GM19043 (cell line): ENCODE measurements around the gene PDE4D.

Experiments
- ATAC-seq: cut with Tn5 transposase; IDR thresholded peaks from one replicate; pipeline ENCODE4 v1.9.1; 2021; ENCODE audit warnings: low read depth; ENCODE audit not compliant: unreplicated experiment

PDE4D gene

GRCh38 chr5:59893429-59894227 is at the start of gene PDE4D:
Gene PDE4D (minus strand): TSS chr5:59893726.
- no peak for ATAC-seq

- ATAC-seq: no peak
Observed at GRCh38 chr5:59937633-59938032, 44.1 kb upstream of the PDE4D start.

DNA sequence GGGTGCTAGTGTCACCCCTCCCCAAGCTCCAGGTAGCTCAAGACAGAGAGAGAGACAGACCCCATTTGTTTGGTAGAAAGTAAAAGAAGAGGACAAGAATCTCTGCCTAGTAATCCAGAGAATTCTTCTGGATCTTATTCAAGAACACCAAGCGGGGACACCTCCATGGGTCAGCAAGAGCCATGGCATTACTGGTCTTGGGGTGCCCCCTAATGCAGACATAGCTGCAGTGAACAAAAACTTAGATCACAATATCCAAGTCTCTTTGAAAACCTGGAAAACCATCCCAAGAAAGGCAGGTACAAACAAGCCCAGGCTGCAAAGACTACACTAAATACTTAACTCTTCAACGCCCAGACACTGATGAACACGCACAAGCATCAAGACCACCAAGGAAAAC is 29.9 kb upstream of the PDE4D start:
- no peak for ATAC-seq

DNA sequence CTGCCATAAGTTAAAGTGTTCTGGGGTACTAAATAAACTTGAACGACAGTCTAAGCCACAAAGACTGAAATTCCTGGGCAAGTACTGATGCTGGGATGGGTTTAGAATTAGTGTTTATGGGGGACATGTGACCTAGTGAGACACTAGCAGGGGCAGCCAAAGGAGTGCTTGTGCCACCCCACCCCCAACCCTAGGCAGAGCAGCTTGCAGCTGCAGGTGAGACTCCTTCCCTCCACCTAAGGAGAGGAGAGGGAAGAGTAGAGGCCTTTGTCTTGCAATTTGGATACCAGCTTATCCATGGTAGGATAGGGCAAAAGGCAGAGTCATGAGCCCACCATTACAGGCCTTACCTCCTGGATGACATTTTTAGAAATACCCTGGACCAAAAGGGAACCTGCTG is 28.7 kb upstream of the PDE4D start:
- no peak for ATAC-seq

DNA sequence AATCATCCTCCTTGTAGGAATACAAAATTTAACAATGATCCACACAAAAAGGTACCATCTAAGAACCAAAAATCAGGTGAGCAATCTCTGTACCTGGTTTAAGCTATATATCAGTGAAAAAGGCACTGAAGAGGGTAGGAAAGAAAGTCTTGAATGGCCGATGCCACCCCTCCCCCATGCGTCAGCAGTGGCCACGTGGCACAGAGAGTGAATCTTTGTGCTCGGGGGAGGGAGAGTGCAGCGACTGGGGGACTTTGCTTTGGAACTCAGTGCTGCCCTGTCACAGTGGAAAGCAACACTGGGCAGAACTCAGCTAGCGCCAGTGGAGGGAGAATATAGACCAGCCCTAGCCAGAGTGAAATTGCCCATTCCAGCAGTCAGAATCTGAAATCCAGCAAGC is 28.3 kb upstream of the PDE4D start:
- no peak for ATAC-seq

GRCh38 chr5:59919484-59919883 is 26.0 kb upstream of the PDE4D start:
- ATAC-seq: no peak

DNA sequence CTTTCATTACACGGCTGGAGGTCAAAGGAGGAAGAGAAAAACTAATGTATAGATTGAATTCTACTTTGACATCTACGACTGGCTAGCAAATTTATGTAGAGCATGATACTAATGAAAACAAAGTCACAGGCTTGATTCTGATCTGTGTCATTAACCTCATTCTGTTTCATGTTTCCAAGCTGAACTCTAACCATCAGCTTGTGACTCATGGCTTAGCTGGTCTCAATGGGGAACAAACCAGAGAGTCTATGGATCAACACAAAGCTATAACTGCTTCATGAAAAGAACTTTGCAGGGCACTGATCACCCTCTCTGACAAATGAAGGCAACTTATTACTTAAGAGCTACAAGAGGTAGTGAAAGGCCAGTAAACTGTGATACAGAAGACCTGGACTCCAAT is 23.6 kb upstream of the PDE4D start:
- ATAC-seq: no peak

DNA sequence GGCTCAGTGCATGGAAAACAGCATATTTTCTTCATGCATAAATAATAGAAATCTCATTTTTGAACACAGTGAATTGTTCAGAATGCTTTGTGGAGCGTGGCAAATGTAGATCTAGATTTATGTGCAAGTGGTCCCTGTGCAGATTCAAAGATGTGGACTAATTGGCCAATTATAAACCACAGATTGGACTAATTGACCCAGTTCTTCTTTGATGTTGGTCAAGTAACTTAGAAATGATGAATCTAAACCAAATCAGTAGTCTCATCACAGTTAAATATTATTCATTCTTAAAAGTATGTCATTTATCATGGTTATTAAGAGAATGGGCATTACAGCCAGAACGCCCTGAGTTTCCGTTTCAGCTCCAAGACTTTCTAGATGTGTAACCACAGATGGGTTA is 11.7 kb upstream of the PDE4D start:
- ATAC-seq: no peak

GRCh38 chr5:59897075-59897474 is 3.5 kb upstream of the PDE4D start:
- no peak for ATAC-seq

DNA sequence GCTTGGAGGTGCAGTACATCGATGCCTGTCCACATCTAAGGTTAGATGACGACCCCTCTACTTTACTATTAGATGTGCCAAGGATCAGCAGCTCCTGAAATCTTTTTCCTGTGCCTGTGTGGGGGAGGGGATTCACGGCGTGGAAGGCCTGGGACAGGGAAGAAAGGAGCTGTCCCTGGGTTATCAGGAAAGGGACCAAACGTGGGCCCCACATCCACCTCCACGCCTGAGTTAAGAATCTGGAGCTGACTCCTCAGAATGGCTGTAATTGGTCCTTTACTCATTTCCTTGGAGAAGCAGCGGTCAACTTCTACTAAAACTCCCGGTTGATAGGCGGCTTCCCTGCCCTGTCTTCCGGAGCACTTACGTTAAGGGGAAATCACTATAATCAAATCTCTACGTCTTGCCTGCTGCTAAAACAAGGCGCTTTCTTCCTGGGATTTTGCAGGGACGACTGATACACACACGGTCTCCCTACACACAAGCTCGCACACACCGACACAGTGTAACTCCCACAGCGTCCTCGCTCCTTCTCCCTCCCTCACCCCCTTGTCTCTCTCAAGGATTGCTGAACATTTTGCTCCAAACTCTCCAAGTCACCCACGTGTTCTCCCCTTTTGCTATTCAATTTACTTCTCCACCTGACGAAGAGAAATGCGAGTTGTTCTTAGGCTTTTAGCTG is 1.4 kb downstream of the PDE4D start:
- ATAC-seq: no peak

GRCh38 chr5:59887274-59887673 is 6.3 kb downstream of the PDE4D start:
- ATAC-seq: no peak

GRCh38 chr5:59874675-59875074 is 18.9 kb downstream of the PDE4D start:
- no peak for ATAC-seq

GRCh38 chr5:59873113-59873512 is 20.4 kb downstream of the PDE4D start:
- no peak for ATAC-seq

DNA sequence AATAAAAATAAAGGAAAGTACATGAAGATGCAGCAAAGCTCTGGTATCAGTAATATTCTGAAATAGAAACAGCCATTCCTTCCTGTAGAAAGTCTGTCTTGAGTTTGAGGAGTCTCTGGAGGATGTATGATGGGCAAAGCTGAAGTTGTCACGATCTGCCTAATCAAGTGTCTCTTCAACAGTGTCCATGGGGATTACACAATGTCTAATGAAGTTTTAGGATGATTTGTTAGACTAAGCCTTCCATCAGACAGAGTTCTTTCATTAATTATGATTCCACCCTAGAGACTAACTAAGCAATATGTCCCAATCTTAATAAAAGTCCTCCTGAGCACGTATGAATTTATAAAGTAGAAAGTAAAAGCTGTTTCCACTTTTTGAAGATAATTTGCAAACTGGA is 26.9 kb downstream of the PDE4D start:
- ATAC-seq: no peak

- ATAC-seq: no peak
Observed at GRCh38 chr5:59864718-59865117, 28.8 kb downstream of the PDE4D start.

DNA sequence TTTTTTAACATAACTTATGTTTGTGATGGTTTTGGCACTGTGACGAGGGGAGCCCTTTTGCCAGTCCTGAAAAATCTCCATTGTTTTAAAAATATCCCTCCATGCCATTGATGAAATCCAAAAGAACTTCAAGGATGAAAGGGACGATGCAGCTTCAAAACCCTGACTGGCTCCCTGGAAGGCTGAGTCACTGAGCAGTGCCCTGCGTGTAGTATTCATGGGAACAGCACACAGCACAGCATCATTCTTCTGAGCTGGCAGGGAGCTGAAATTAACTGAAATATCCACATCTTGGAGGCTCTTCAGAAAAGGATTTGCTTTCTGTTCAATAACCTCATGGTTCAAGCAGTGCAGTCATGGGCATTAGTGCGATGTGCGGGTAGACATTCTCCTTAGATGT is 29.7 kb downstream of the PDE4D start:
- ATAC-seq: no peak

DNA sequence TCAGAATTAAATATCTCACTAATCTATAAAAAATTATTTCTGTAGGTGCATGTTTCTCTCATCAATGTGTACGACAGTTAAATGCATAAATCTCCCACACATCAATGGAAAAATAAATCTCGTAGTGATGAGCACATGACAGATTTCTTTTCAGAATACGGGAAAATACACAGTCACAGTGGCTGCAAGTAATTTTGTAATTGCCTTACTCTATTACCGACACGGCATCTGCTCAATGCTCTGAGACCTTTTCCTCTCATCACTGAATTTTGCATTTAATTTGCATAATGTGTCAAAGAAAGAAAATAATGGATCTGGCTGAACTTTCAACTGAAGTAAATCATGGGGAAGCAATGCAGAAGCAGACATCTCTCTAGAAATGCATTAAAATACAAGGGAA is 37.2 kb downstream of the PDE4D start:
- ATAC-seq: no peak

- ATAC-seq: no peak
Observed at GRCh38 chr5:59850766-59851165, 42.8 kb downstream of the PDE4D start.

DNA sequence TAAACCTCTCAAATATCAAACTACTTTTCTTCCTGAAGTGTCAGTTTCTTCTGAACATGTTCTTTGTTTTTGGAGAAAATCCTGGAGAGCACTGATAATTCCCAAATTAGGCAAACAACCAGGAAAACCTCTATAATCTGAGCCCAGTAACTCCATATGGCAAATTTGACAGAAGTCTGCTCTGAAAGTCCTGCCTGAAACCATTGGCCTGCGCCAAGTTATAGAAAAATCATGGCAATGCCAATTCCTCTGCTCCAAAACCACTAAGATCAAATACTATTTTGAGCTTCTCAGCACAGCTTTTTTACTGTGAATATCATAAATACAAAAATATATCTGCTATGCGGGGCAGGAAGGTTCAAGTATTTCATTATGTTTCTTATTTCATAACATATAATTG is 45.9 kb downstream of the PDE4D start:
- no peak for ATAC-seq

DNA sequence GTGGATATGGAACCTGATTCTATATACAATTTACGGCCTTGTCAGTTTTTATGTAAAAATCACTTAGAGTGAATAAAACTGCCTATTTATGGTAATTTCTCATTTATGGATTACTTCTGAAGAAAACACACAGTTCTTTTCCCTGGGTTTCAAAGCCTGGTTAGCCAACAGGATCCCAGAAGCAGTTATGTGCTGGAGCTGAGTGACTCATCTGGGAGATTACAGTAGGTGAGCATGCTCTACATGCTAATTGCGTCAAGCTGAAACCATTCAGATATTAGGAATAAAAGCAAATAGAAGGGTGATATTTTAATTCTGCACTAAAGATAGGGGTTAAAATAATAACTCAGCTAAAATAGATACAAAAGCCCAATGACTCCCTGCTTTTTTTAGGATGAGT is 47.8 kb downstream of the PDE4D start:
- no peak for ATAC-seq

DNA sequence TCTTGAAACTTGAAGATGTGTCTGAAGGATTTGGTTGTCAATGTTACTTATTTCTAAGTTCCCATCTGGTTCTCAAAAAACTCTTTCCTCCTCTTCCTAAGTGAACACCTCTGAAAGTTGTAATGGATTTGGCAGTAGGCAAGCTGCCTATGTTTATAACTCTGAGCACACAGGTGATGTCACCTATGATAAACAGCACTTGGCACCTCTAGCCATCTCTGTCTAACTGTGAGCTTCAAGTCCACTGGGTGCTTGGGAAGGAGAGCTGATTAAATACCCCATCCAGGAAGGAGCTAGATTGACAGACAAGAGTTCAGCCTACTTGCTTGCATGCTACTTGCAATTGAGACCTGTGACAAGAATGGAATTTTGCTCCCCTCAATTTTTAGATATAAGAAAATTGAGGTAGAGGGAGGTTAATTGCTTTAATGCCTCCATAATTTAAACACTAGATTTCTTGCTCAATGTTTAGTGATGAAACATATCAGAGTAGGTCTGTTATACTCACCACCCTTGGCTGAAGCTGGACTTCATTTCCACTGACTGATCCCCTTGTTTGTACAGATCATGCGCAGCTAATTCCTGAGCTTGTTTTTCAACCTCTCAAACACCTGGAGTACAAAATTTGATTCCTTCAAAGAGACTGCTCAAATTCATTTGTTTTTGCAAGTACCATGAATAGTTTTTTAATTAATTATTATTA is 49.9 kb downstream of the PDE4D start:
- ATAC-seq: no peak

DNA sequence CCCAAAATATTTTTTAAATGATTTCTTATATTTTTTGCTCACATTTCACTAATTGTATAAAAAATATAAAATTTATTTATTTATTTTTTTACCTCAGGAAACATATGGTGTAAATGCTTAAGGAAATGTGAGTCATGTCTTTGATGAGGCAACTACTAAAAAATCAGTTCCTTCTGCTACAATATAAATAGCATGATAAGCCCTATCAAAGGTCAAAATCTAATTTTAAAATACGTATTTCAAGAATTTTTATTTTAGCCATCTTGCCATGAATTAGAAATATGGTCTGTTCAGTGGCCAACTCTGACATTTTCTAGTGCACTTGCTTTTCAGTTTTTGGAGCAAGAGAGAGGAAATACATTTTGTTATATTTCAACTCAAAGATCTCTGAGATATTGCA is 50.5 kb downstream of the PDE4D start:
- no peak for ATAC-seq
